Ishikawa (cell line): Measurements from ENCODE around the gene CDK7.

Source experiments
- CEBPB ChIP-seq: IDR thresholded peaks from 2 replicates; pipeline ENCODE4 v1.6.1; 2012
- CREB1 ChIP-seq: IDR thresholded peaks from 2 replicates; pipeline ENCODE4 v1.6.1; 2012; ENCODE audit warnings: low read depth
- EGR1 ChIP-seq: IDR thresholded peaks from 2 replicates; pipeline ENCODE4 v1.6.1; 2012
- EP300 ChIP-seq: IDR thresholded peaks from 2 replicates; pipeline ENCODE4 v1.6.1; 2012; ENCODE audit warnings: borderline replicate concordance
- FOXM1 ChIP-seq: IDR thresholded peaks from 2 replicates; pipeline ENCODE4 v1.6.1; 2012; ENCODE audit warnings: low read depth, borderline replicate concordance
- MAX ChIP-seq: IDR thresholded peaks from 2 replicates; pipeline ENCODE4 v1.6.1; 2012
- NFIC ChIP-seq: IDR thresholded peaks from 2 replicates; pipeline ENCODE4 v1.6.1; 2012
- RAD21 ChIP-seq: IDR thresholded peaks from 2 replicates; pipeline ENCODE4 v1.6.1; 2012; ENCODE audit warnings: low read depth
- TAF1 ChIP-seq: IDR thresholded peaks from 2 replicates; pipeline ENCODE4 v1.6.1; 2012; ENCODE audit warnings: low read depth, mild to moderate bottlenecking
- TCF12 ChIP-seq: IDR thresholded peaks from 2 replicates; pipeline ENCODE4 v1.6.1; 2012; ENCODE audit warnings: low read depth
- TEAD4 ChIP-seq: IDR thresholded peaks from 2 replicates; pipeline ENCODE4 v1.6.1; 2012
- USF1 ChIP-seq: IDR thresholded peaks from 2 replicates; pipeline ENCODE4 v1.6.1; 2012
- YY1 ChIP-seq: IDR thresholded peaks from 2 replicates; pipeline ENCODE4 v1.6.1; 2012; ENCODE audit warnings: low read depth
- ZBTB7A ChIP-seq: IDR thresholded peaks from 2 replicates; pipeline ENCODE4 v1.6.1; 2012; ENCODE audit warnings: low read depth
- TF ChIP-seq, protein P1 (sequence below): IDR thresholded peaks from 2 replicates; pipeline ENCODE4 v1.6.1; 2012; ENCODE audit warnings: low read depth, mild to moderate bottlenecking

Gene CDK7

DNA sequence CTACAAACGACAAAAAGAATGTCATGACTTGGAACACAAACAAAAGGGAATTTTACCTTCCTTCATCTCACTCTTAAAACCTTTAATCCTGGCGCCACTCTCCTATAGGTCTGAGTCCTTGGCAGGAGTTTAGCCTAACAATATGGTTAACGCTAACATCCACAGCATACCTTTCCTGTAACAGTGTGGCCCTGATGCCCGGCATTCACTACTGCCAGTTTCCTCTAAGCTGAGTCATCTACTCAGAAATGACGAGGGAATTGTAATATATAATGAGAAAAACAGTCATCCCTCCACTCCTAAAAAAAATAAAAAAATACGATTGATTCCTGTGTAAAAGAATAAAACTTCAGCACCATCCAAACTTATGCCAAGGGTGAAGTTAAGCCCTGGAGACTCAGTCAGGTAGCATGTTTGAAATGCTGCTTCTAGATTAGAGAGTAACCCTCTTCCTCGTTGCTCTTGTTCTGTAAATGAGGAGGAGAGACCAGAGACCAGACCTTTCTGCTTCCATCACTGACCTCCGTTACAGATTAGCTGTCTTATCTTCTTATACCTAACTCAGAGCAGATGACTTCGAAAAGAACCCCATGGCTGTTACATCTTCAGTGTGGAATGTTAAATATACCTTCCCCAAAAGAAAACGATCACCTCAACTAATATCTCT is 60.5 kb downstream of the CDK7 start:
- TF ChIP-seq CEBPB, result no peak
- no peak for TF ChIP-seq EP300
- no peak for TF ChIP-seq CREB1
- TF ChIP-seq FOXM1, result no peak
- TF ChIP-seq TCF12, result no peak
- no peak for TF ChIP-seq NFIC
- no peak for TF ChIP-seq TEAD4
- no peak for TF ChIP-seq USF1
- TF ChIP-seq MAX, result no peak
- no peak for TF ChIP-seq RAD21
- TF ChIP-seq TAF1, result no peak
- TF ChIP-seq EGR1, result no peak
- TF ChIP-seq, protein P1, sequence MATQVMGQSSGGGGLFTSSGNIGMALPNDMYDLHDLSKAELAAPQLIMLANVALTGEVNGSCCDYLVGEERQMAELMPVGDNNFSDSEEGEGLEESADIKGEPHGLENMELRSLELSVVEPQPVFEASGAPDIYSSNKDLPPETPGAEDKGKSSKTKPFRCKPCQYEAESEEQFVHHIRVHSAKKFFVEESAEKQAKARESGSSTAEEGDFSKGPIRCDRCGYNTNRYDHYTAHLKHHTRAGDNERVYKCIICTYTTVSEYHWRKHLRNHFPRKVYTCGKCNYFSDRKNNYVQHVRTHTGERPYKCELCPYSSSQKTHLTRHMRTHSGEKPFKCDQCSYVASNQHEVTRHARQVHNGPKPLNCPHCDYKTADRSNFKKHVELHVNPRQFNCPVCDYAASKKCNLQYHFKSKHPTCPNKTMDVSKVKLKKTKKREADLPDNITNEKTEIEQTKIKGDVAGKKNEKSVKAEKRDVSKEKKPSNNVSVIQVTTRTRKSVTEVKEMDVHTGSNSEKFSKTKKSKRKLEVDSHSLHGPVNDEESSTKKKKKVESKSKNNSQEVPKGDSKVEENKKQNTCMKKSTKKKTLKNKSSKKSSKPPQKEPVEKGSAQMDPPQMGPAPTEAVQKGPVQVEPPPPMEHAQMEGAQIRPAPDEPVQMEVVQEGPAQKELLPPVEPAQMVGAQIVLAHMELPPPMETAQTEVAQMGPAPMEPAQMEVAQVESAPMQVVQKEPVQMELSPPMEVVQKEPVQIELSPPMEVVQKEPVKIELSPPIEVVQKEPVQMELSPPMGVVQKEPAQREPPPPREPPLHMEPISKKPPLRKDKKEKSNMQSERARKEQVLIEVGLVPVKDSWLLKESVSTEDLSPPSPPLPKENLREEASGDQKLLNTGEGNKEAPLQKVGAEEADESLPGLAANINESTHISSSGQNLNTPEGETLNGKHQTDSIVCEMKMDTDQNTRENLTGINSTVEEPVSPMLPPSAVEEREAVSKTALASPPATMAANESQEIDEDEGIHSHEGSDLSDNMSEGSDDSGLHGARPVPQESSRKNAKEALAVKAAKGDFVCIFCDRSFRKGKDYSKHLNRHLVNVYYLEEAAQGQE, result no peak
- no peak for TF ChIP-seq ZBTB7A
- no peak for TF ChIP-seq YY1

DNA sequence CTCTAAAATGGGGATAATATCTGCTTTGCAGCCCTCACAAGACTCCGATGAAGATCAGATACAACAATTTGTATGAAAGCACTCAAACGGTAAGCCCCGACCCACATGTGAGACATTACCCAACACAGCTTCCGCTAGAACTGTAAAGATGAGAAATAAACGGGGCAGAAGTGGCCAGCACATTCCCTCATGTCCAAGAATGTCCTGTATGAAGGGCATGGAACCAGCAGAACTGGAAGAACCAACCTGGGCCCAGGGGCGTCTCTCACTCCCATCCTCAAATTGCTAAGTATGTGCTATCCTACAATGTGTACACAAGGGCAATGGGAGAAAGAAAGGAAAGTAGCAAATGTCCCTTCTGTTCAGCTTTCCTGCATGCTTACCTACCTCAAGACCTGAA is 64.9 kb downstream of the CDK7 start:
- no peak for TF ChIP-seq TEAD4
- TF ChIP-seq EP300, result no peak
- no peak for TF ChIP-seq CREB1
- TF ChIP-seq EGR1, result no peak
- no peak for TF ChIP-seq TCF12
- no peak for TF ChIP-seq RAD21

DNA sequence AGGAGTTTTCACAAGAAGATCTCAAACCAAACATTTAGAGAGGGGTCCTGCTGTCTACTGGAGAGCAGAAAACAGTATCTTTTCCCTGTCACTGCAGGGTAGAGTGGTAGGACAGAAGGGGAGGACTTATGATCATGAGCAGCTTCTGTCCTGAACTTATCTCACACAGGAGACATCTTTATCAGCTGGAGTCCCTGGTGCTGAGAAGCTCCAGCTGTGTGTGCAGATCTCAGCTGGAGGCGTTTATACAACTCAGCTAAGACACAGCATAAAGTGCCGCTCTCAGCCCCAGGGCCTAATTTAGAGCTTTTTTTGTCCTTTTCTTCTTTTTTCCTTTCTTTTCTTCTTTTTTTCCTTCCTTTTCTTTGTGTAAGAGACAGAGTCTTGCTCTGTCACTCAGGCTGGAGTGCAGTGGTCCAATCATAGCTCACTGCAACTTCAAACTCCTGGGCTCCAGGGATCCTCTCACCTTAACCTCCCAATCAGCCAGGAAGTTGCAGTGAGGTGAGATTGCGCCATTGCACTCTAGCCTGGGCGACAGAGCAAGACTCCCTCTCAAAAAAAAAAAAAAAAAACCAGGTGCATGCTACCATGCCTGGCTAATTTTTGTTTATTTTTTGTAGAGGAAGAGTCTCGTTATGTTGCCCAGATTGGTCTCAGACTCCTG is 66.0 kb downstream of the CDK7 start:
- TF ChIP-seq CREB1 (no peak), TEAD4 (no peak), USF1 (no peak), RAD21 (no peak), ZBTB7A (no peak), FOXM1 (no peak), TCF12 (no peak), YY1 (no peak), EP300 (no peak), CEBPB (no peak), MAX (no peak), TAF1 (no peak), EGR1 (no peak)
- TF ChIP-seq, protein P1, result no peak

DNA sequence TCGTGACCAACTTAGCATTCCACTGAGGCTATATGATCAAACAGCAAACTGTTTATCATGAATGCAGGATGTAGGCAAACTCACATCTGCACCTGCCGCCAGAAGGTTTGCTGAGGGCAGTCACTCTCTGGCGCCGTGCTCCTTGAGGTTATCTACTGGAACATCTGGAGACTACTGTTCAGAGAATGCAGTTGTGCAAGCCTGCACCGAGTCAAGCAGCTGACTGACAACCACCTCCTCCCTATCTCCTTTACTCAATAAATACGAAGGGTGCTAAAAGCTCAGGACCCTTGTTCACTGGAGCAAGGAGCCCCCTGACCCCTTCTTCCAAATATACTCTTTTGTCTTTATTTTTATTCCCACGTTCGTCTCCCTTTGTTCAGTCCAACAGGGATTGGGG is 70.8 kb downstream of the CDK7 start:
- TF ChIP-seq TCF12 (no peak), TAF1 (no peak), USF1 (no peak), ZBTB7A (no peak), NFIC (no peak), EGR1 (no peak), EP300 (no peak)

DNA sequence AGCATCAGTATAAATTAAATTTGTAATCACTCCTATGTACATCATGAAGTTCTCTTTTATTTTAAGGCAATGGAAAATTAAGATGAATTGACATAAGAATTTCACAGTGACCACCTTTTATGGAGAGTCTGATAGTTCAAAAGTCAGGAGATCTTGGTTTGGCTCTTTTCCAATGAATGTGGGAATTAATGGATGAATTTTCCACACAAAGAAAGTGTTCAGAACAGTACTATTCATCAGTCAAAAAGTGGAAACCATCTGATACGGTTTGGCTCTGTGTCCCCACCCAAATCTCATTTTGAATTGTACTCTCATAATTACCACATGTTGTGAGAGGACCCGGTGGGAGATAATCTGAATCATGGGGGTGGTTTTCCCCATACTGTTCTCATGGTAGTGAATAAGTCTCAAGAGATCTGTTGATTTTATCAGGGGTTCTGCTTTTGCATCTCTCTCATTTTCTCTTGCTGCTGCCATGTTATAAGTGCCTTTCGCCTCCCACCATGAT is 73.4 kb downstream of the CDK7 start:
- TF ChIP-seq RAD21 (no peak), NFIC (no peak), CEBPB (no peak), EGR1 (no peak), TEAD4 (no peak), YY1 (no peak), CREB1 (no peak), TCF12 (no peak), ZBTB7A (no peak), MAX (no peak), FOXM1 (no peak), USF1 (no peak), TAF1 (no peak), EP300 (no peak)
- TF ChIP-seq, protein P1, result no peak
